ENCODE results near the gene CYP2A7.
"Not testable (repeated sequence)": the region's sequence is repeated elsewhere in the genome, so short reads cannot be mapped to it uniquely, and the experiment has no call there.

The CYP2A7 gene

GRCh38 chr19:40838477-40838876 lies 43.6 kb downstream of the CYP2A7 start:
- DNase-seq: not testable (repeated sequence)

- DNase-seq: no peak
Measured at GRCh38 chr19:40836754-40837429, 45.1 kb downstream of the CYP2A7 start.

- DNase-seq: not testable (repeated sequence)
Measured at GRCh38 chr19:40833728-40834533, 48.1 kb downstream of the CYP2A7 start.

- DNase-seq: not testable (repeated sequence)
Measured at GRCh38 chr19:40832431-40832790, 49.6 kb downstream of the CYP2A7 start.

GRCh38 chr19:40831502-40832430 lies 50.3 kb downstream of the CYP2A7 start:
- no peak for DNase-seq

- DNase-seq: not testable (repeated sequence)
Measured at GRCh38 chr19:40830741-40831140, 51.3 kb downstream of the CYP2A7 start.

GRCh38 chr19:40829205-40829604 lies 52.8 kb downstream of the CYP2A7 start:
- no peak for DNase-seq

GRCh38 chr19:40827386-40828247 lies 54.4 kb downstream of the CYP2A7 start:
- DNase-seq: no peak

- peak; percentile 88 to 89 for DNase-seq
Measured at GRCh38 chr19:40826699-40827385, 55.2 kb downstream of the CYP2A7 start.

- not testable (repeated sequence) for DNase-seq
Measured at GRCh38 chr19:40826312-40826698, 55.7 kb downstream of the CYP2A7 start.

GRCh38 chr19:40825460-40826095 lies 56.5 kb downstream of the CYP2A7 start:
- DNase-seq: not testable (repeated sequence)
